ENCODE measurements around the gene MED17. TPM values are rescaled to one million over a fixed set of nuclear protein-coding genes. Genes with fewer than 3 reads are reported as not detected.

MED17 gene
- total and polyA plus RNA-seq, 10 of the 15 experiments (the other 5 are each of a cell fraction or from before 2014, with no cell fraction given) = 7.3 to 38.7 (median 28.3) TPM

DNA sequence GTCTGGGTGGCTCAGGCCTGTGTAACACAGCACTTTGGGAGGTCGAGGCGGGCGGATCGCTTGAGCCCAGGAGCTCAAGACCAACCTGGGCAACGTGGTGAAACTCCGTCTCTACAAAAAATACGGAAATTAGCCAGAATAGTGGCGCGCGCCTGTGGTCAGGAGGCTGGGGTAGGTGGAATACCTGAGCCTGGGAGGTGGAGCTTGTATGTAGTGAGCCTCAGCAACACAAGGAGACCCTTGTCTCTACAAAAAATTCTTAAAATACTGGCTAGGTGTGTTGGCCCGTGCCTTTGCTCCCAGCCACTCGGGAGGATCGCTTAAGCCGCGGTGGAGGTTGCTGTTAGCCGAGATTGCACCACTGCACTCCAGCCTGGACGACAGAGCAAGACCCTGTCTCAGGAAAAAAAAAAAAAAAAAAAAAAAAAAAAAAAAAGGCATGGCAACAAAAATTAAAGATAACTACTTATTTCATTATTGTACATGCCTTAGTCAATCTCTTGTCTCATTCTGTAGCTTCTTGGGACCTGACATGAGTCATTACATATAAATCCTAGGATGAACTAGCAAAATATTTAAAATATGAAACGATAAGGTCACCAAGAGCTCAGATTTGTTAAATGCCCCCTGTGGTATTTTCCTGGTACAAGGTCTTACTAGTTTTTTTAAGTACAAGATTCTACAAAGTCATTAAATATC is 43.9 kb upstream of the MED17 start:
- FAIRE-seq = no peak
- no peaks in the 10 kb centered on the region for H3K9me3 ChIP-seq (replicated peaks; ENCODE audit: control insufficient read depth, insufficient read depth, low read length)
- peaks cover 4 to 15% of the 10 kb centered on the region in 2 experiments for H3K36me3 ChIP-seq (ENCODE audit: control insufficient read depth in 2 of 2, insufficient read depth in 2 of 2, low read length in 1 of 2)
- ChIA-PET CTCF (interaction anchor here (1.7 to 4.5 kb wide), 3 partner anchors 10 to 78 kb away, joined by 5 to 36 read pairs (median 6); partner anchors contain the start of genes CEP295 and MED17), RAD21 (ENCODE audit: unreplicated experiment) (interaction anchor here (0.7 to 4.1 kb wide), 8 partner anchors 10 to 744 kb away, joined by 3 to 40 read pairs (median 4); partner anchors contain the start of genes CEP295 and MED17), SMC1A (ENCODE audit: uncharacterized antibody, unreplicated experiment) (interaction anchor here (0.7 to 7.8 kb wide), 8 partner anchors 9 to 207 kb away, joined by 3 to 74 read pairs (median 4); partner anchors contain the start of gene MED17), POLR2A (interaction anchor here (0.6 to 6.4 kb wide), 20 partner anchors 9 to 819 kb away, joined by 3 to 85 read pairs (median 4); partner anchors contain the start of genes CEP295 and MED17)
- TF ChIP-seq RAD51 (IDR thresholded peaks at IDR 0.05) (no peak), MXI1 (IDR thresholded peaks at IDR 0.05; ENCODE audit: low read depth, low read length) (0 out of 2 replicates have a peak, but pooled peaks have one; percentile 19), NBN (IDR thresholded peaks at IDR 0.05) (0 out of 2 replicates have a peak, but pooled peaks have one; percentile 8), CHD1 (IDR thresholded peaks at IDR 0.05; ENCODE audit: low read depth, low read length) (peak; percentile 20; the same call in 1 of the 2 replicates), POLR2A (IDR thresholded peaks at IDR 0.05; ENCODE audit: low read depth, low read length) (peak; percentile 37; the same call in 1 of the 2 replicates), CHD2 (IDR thresholded peaks at IDR 0.05; ENCODE audit: borderline replicate concordance, low read depth, low read length) (no peak), NFIC (IDR thresholded peaks at IDR 0.05; ENCODE audit: low read depth, low read length) (0 out of 2 replicates have a peak, but pooled peaks have one; percentile 6), EZH2 (IDR thresholded peaks at IDR 0.05; ENCODE audit: borderline replicate concordance, control insufficient read depth, low read depth, low read length) (no peak), PML (IDR thresholded peaks at IDR 0.05; ENCODE audit: low read length) (0 out of 2 replicates have a peak, but pooled peaks have one; percentile 7), CBX3 (IDR thresholded peaks at IDR 0.05; ENCODE audit: borderline replicate concordance, low read depth) (no peak), CBFB (IDR thresholded peaks at IDR 0.05; ENCODE audit: low read depth) (0 out of 2 replicates have a peak, but pooled peaks have one; percentile 41), SP1 (IDR thresholded peaks at IDR 0.05; ENCODE audit: low read depth, low read length) (no peak), HDGF (IDR thresholded peaks at IDR 0.05) (0 out of 2 replicates have a peak, but pooled peaks have one; percentile 52), ZNF622 (IDR thresholded peaks at IDR 0.05) (no peak), ZNF384 (IDR thresholded peaks at IDR 0.05; ENCODE audit: borderline replicate concordance, low read depth, low read length) (0 out of 2 replicates have a peak, but pooled peaks have one; percentile 37), RUNX3 (IDR thresholded peaks at IDR 0.05; ENCODE audit: low read length) (peak; percentile 66)
- TF ChIP-seq, protein P1, sequence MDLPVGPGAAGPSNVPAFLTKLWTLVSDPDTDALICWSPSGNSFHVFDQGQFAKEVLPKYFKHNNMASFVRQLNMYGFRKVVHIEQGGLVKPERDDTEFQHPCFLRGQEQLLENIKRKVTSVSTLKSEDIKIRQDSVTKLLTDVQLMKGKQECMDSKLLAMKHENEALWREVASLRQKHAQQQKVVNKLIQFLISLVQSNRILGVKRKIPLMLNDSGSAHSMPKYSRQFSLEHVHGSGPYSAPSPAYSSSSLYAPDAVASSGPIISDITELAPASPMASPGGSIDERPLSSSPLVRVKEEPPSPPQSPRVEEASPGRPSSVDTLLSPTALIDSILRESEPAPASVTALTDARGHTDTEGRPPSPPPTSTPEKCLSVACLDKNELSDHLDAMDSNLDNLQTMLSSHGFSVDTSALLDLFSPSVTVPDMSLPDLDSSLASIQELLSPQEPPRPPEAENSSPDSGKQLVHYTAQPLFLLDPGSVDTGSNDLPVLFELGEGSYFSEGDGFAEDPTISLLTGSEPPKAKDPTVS (IDR thresholded peaks at IDR 0.05; ENCODE audit: low read depth, low read length) = no peak
- TF ChIP-seq, protein P2, sequence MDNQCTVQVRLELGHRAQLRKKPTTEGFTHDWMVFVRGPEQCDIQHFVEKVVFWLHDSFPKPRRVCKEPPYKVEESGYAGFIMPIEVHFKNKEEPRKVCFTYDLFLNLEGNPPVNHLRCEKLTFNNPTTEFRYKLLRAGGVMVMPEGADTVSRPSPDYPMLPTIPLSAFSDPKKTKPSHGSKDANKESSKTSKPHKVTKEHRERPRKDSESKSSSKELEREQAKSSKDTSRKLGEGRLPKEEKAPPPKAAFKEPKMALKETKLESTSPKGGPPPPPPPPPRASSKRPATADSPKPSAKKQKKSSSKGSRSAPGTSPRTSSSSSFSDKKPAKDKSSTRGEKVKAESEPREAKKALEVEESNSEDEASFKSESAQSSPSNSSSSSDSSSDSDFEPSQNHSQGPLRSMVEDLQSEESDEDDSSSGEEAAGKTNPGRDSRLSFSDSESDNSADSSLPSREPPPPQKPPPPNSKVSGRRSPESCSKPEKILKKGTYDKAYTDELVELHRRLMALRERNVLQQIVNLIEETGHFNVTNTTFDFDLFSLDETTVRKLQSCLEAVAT (IDR thresholded peaks at IDR 0.05) = no peak
- TF ChIP-seq, protein P3, sequence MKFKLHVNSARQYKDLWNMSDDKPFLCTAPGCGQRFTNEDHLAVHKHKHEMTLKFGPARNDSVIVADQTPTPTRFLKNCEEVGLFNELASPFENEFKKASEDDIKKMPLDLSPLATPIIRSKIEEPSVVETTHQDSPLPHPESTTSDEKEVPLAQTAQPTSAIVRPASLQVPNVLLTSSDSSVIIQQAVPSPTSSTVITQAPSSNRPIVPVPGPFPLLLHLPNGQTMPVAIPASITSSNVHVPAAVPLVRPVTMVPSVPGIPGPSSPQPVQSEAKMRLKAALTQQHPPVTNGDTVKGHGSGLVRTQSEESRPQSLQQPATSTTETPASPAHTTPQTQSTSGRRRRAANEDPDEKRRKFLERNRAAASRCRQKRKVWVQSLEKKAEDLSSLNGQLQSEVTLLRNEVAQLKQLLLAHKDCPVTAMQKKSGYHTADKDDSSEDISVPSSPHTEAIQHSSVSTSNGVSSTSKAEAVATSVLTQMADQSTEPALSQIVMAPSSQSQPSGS (IDR thresholded peaks at IDR 0.05; ENCODE audit: low read length) = peak; percentile 4; the same call in 1 of the 2 replicates
- H3K4me3 ChIP-seq = peak overlapping the region; percentile 76
- in situ Hi-C loops (cut with MboI) (no loop called here), intact Hi-C loops (cut with micrococcal nuclease; ENCODE audit: unreplicated experiment) (loop anchor here (5.0 kb wide), 1 partner anchor 198 kb away; the partner anchor contains the start of gene SMCO4)
- peak overlapping the region; percentile 100 for H3K9ac ChIP-seq (ENCODE audit: control insufficient read depth, insufficient read depth, low read length)
- H3K27me3 ChIP-seq (replicated peaks in 1 of 2; ENCODE audit: control insufficient read depth in 2 of 2, insufficient read depth in 2 of 2, low read length in 1 of 2) = no peaks in the 10 kb centered on the region
- no peak overlapping the region for H2AFZ ChIP-seq (ENCODE audit: control insufficient read depth, low read depth, low read length)
- DNase-seq (ENCODE audit: low read depth, low spot score) = no peak
- H3K27ac ChIP-seq (ENCODE audit: control insufficient read depth, insufficient read depth) = peak overlapping the region; percentile 91
- H3K79me2 ChIP-seq (ENCODE audit: control insufficient read depth, insufficient read depth, low read length) = peaks cover 83% of the 10 kb centered on the region
- ATAC-seq = peak; percentile 10
- no peaks in the 10 kb centered on the region; the same call in none of the 2 replicates for H3K4me1 ChIP-seq (ENCODE audit: control insufficient read depth, insufficient read depth, low read length)
- H3K4me2 ChIP-seq (ENCODE audit: control insufficient read depth, insufficient read depth) = peak overlapping the region; percentile 83
- no peaks in the 10 kb centered on the region for H4K20me1 ChIP-seq (ENCODE audit: control insufficient read depth, insufficient read depth)
- 1% methylated on average over 18 of the region's 18 CpGs for WGBS (ENCODE audit: insufficient coverage, insufficient replicate concordance, low lambda C conversion rate, missing lambda C conversion rate)
- BruUV-seq (replicated peaks) = no TSS peak

Data from GM12878 (cell line).